ENCODE data around the gene CD6. TPM values are rescaled to one million over a fixed set of nuclear protein-coding genes. Genes with fewer than 3 reads are reported as not detected.

CD6 gene
- total and polyA plus RNA-seq, 2 experiments from 2014 or later = 0.03 TPM; not detected in 1

DNA sequence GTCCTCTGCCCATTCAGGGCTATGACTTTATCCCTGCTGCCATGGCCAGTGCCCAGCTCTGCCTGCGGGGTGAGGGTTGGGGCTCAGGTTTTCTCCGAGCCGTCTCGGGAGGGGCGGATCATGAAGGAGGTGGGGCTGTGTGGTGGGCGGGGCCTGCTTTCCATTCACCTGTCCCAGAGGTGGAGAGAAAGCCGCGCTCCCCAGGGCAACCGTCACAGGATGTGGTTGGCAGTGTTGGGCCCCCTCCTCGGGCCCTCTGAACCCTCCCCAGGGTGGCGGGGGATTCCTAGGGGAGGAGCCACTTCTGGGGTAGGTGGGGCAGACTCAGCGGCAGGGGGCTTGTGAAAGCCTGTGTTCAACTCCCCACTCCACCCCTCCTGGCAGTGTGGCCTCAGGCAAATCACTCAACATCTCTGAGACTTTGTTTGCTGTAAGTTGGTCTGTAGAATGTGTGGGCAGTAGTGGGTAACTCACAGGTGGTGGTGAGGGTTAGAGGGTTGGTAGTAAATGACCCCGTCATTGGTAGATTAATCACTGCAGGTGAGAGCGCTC lies 50.3 kb downstream of the CD6 start:
- Histone ChIP-seq H3K9me2 (replicated peaks; ENCODE audit: insufficient read depth) (no peaks in the 10 kb centered on the region), H3K36me3 (replicated peaks; ENCODE audit: insufficient read depth, low read depth) (no peaks in the 10 kb centered on the region), H3K27ac (no peak overlapping the region), H3K4me2 (peak overlapping the region; percentile 79), H4K20me1 (ENCODE audit: insufficient read depth, poor library complexity, severe bottlenecking) (no peaks in the 10 kb centered on the region), H3K79me2 (no peaks in the 10 kb centered on the region), H2AFZ (no peak overlapping the region), H3K4me1 (ENCODE audit: insufficient read depth) (peaks cover 4% of the 10 kb centered on the region), H3K9me3 (ENCODE audit: low read depth) (no peaks in the 10 kb centered on the region), H3K27me3 (peaks cover 23% of the 10 kb centered on the region), H3K4me3 (no peak overlapping the region)
- DNase-seq (ENCODE audit: low spot score) = peak; percentile 56
- WGBS (ENCODE audit: low lambda C conversion rate, missing lambda C conversion rate) = 36% methylated on average over 3 of the region's 14 CpGs
- no peak for TF ChIP-seq EZH2phosphoT487 (IDR thresholded peaks at IDR 0.05; ENCODE audit: low read depth, severe bottlenecking, unreplicated experiment)
- TF ChIP-seq, protein P1, sequence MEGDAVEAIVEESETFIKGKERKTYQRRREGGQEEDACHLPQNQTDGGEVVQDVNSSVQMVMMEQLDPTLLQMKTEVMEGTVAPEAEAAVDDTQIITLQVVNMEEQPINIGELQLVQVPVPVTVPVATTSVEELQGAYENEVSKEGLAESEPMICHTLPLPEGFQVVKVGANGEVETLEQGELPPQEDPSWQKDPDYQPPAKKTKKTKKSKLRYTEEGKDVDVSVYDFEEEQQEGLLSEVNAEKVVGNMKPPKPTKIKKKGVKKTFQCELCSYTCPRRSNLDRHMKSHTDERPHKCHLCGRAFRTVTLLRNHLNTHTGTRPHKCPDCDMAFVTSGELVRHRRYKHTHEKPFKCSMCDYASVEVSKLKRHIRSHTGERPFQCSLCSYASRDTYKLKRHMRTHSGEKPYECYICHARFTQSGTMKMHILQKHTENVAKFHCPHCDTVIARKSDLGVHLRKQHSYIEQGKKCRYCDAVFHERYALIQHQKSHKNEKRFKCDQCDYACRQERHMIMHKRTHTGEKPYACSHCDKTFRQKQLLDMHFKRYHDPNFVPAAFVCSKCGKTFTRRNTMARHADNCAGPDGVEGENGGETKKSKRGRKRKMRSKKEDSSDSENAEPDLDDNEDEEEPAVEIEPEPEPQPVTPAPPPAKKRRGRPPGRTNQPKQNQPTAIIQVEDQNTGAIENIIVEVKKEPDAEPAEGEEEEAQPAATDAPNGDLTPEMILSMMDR (IDR thresholded peaks at IDR 0.05; ENCODE audit: poor library complexity) = no peak
- TF ChIP-seq EZH2 (IDR thresholded peaks at IDR 0.05; ENCODE audit: borderline replicate concordance) = no peak

DNA sequence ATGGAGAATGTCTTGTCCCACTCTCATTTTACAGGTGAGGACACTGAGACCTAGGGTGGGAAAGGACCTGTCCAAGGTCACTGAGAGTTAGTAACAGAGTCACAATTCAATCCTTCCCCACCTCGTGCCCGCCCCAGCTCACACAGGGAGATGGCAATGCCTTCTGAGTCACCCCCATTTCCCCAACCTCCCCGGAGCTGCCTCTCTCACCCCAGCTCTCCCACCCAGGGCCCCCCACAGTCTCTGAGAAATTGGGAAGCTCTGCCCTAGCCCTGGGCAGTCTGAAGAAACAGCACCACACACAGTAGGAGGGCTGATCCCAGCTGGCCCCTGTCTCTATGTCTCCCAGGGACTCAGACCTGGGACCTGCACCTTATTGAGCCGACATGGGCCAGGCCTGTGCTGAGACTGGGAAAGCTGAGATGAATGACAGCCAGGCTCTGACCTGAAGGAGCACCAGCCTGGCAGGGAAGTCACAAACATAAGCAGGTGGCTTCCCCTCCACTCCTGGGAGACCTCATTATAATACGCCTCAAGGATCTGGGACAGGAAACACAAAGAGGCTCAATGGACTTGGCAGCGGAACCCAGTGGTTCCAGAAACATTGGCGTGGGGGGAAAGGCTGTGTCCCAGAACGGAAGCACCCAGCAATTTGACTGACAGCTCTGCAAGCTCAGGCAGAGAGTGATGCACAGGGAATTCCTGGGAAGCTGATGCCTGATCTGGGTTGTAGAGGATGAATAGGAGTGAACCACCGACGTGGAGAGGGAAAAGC lies 51.0 kb downstream of the CD6 start:
- no peaks in the 10 kb centered on the region for H3K9me3 ChIP-seq (ENCODE audit: low read depth)
- no peaks in the 10 kb centered on the region for H4K20me1 ChIP-seq (ENCODE audit: insufficient read depth, poor library complexity, severe bottlenecking)
- peaks cover 4% of the 10 kb centered on the region for H3K4me1 ChIP-seq (ENCODE audit: insufficient read depth)
- TF ChIP-seq EZH2 (IDR thresholded peaks at IDR 0.05; ENCODE audit: borderline replicate concordance) (no peak), EZH2phosphoT487 (IDR thresholded peaks at IDR 0.05; ENCODE audit: low read depth, severe bottlenecking, unreplicated experiment) (no peak)
- TF ChIP-seq, protein P1 (IDR thresholded peaks at IDR 0.05; ENCODE audit: poor library complexity) = no peak
- H3K27ac ChIP-seq = no peak overlapping the region
- H3K27me3 ChIP-seq = peaks cover 23% of the 10 kb centered on the region
- H3K4me3 ChIP-seq = no peak overlapping the region
- no peaks in the 10 kb centered on the region for H3K36me3 ChIP-seq (replicated peaks; ENCODE audit: insufficient read depth, low read depth)
- no peaks in the 10 kb centered on the region for H3K79me2 ChIP-seq
- no peak for DNase-seq (ENCODE audit: low spot score)
- H3K9me2 ChIP-seq (replicated peaks; ENCODE audit: insufficient read depth) = no peaks in the 10 kb centered on the region
- no peak overlapping the region for H2AFZ ChIP-seq
- WGBS (ENCODE audit: low lambda C conversion rate, missing lambda C conversion rate) = 79% methylated on average over 10 of the region's 10 CpGs
- no peak overlapping the region for H3K4me2 ChIP-seq

DNA sequence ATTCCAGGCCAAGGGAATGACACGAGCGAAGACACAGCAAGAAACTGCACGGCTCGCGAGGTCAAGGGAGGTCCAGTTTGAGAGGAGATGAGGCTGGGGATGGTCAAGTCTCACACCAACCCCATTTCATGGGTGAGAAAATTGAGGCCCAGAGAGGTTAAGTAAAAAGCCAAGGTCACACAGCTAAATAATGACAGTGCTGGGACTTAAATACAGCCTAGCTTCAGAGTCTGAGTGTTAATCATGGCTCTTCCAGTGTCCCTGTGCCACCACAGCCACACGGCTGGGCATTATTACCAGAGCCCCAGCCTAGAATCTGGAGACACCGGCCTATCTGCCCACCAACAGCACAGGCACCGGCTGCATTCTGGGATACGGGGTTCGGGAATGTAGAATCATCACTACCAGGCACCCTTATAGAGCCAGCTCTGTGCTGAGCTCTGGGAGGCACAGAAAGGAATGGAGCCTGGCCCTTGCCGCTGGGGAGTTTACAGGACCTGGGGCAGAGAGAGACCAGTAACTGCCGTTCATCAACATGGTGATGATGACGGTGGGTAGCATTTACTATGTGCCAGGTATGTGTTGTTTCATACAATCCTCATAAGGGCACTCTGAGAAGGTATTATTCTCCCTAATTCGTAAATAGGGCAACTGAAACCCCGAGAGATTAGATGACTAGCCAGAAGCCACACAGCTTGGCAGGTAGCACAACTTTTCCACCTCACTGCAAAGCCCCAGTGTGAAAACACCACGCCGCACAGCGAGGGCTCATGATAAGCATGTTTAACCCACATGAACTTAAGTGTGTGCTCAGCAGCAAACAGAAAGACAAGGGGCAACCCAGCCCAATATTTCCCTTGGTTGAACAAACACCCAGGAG lies 51.8 kb downstream of the CD6 start:
- Histone ChIP-seq H3K9me3 (ENCODE audit: low read depth) (no peaks in the 10 kb centered on the region), H3K27ac (no peak overlapping the region), H3K36me3 (replicated peaks; ENCODE audit: insufficient read depth, low read depth) (no peaks in the 10 kb centered on the region), H4K20me1 (ENCODE audit: insufficient read depth, poor library complexity, severe bottlenecking) (no peaks in the 10 kb centered on the region), H3K4me3 (no peak overlapping the region), H2AFZ (no peak overlapping the region), H3K4me1 (ENCODE audit: insufficient read depth) (peaks cover 4% of the 10 kb centered on the region), H3K79me2 (no peaks in the 10 kb centered on the region), H3K27me3 (peaks cover 23% of the 10 kb centered on the region), H3K9me2 (replicated peaks; ENCODE audit: insufficient read depth) (no peaks in the 10 kb centered on the region), H3K4me2 (peak overlapping the region; percentile 8)
- WGBS (ENCODE audit: low lambda C conversion rate, missing lambda C conversion rate) = 75% methylated on average over 18 of the region's 18 CpGs
- TF ChIP-seq, protein P1 (IDR thresholded peaks at IDR 0.05; ENCODE audit: poor library complexity) = no peak
- TF ChIP-seq EZH2phosphoT487 (IDR thresholded peaks at IDR 0.05; ENCODE audit: low read depth, severe bottlenecking, unreplicated experiment) (no peak), EZH2 (IDR thresholded peaks at IDR 0.05; ENCODE audit: borderline replicate concordance) (no peak)
- no peak for DNase-seq (ENCODE audit: low spot score)
